GM04504 (cell line): ENCODE results near the gene CRLF1.

Experiments used
- DNase-seq: peaks from one replicate; pipeline ENCODE4 v3.0.0-alpha.2; 2012; ENCODE audit warnings: low read depth

Gene CRLF1

GRCh38 chr19:18606281-18607225 lies at the start of gene CRLF1:
Gene CRLF1, minus strand, starts transcription at chr19:18606799. Its CDS starts 143 bp downstream, at chr19:18606656.
- DNase-seq: no peak

DNA sequence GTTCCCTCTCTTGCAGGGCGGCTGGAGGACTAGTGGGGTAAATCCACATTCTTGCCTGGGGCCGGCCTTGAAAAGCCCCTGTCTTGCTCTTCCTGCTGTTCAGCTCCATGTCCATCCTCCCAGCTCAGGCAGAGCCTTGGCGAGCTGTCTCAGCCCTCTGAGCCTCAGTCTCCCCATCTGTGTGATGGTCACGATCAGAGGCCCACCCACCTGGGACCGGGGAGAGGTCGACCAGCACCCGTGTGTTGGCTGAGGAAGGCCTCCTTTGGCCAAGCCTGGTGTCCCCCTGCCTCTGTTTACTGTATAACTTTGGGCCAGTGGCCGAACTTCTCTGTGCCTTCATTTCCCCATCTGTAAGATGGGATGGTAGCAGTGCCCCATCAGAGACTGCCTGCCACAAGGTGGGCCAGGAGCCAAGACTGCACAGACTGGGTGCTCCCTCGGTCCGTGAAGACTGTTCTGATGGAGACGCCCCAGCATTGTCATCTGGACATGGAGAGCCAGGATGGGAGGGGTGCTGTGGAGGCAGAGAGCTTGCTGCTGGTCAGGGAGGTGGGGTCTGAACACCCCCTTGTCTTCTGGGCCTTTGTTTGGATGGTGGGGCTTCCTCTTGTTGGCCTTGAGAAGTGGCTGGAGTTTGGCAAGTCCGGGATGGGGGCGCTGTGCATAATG lies 48.7 kb upstream of the CRLF1 start:
- no peak for DNase-seq

DNA sequence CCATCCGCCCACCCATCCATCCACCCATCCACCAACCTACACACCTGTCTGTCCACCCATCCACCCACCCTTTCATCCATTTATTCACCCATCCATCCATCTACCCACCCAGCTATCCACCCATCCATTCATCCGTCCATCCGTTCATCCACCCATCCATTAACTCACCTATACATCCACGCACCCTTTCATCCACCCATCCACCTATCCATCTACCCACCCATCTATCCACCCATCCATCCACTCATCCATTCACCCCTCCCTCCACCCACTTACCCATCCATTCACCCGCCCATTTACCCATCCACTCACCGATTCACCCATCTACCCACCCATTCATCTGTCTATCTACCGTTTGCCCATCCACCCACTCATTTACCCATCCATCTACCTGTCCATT lies 47.9 kb upstream of the CRLF1 start:
- DNase-seq: no peak

DNA sequence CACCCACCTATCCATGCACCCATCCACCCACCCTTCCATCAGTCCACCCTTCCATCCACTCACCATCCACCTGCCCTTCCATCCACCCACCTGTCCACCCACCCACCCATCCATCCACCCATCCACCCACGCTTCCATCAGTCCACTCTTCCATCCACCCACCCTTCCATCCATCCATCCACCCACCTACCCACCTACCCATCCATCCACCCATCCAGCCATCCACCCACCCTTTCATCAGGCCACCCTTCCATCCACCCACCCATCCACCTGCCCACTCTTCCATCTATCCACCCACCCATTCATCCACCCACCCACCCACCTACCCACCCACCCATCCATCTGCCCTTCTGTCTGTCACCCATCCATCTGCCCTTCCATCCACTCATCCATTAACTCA lies 47.3 kb upstream of the CRLF1 start:
- DNase-seq: no peak

- DNase-seq: no peak
Observed at GRCh38 chr19:18651733-18652132, 45.1 kb upstream of the CRLF1 start.

- no peak for DNase-seq
Observed at GRCh38 chr19:18651300-18651699, 44.7 kb upstream of the CRLF1 start.

DNA sequence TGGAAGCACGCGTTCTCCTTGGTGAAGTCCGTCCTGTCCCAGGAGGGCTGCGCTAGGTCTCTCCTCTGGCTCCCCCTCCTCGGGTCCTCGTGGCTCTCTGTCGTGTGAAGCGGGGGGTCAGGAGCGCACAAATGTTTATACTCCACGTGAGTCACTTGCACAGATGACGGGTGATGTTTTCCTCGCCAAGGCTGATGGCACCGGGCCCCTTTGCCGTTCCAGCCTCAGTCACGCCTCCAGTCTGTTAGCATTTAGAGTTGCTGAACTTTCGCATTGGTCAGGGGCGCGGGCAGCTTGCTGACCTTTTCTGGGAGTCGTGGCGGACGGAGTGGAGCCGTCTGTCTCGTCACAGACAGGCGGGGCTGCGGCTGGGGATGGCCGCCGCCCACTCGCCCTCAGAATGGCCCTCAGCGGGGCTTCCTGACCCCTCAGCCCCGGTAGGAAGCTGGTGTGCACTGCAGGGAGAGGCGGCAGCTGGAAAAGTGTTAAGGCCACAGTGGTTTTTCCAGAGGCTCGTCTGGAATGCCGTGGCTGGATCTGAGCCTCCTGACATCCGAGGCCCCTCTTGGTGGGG lies 44.0 kb upstream of the CRLF1 start:
- no peak for DNase-seq

GRCh38 chr19:18650021-18650390 lies 43.4 kb upstream of the CRLF1 start:
- no peak for DNase-seq

- DNase-seq: no peak
Observed at GRCh38 chr19:18649371-18650020, 42.9 kb upstream of the CRLF1 start.

- DNase-seq: no peak
Observed at GRCh38 chr19:18648973-18649315, 42.3 kb upstream of the CRLF1 start.

DNA sequence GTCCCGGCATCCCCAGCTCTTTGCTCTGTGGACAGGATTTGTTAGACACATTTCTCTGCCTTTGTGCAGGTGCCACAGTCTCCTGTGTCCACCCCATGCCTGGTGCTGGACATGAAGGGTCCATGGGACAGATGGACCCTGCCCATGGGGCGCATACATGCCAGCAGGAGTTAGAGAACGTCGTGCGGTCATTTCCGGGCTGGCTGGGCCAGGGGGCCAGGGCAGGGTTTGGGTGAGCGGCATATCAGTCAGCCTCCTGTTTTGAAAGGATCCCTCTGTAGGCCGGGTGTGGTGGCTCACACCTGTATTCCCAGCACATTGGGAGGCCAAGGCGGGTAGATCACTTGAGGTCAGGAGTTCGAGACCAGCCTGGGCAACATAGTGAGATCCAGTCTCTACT lies 41.2 kb upstream of the CRLF1 start:
- DNase-seq: no peak

- DNase-seq: no peak
Observed at GRCh38 chr19:18647371-18647767, 40.8 kb upstream of the CRLF1 start.

DNA sequence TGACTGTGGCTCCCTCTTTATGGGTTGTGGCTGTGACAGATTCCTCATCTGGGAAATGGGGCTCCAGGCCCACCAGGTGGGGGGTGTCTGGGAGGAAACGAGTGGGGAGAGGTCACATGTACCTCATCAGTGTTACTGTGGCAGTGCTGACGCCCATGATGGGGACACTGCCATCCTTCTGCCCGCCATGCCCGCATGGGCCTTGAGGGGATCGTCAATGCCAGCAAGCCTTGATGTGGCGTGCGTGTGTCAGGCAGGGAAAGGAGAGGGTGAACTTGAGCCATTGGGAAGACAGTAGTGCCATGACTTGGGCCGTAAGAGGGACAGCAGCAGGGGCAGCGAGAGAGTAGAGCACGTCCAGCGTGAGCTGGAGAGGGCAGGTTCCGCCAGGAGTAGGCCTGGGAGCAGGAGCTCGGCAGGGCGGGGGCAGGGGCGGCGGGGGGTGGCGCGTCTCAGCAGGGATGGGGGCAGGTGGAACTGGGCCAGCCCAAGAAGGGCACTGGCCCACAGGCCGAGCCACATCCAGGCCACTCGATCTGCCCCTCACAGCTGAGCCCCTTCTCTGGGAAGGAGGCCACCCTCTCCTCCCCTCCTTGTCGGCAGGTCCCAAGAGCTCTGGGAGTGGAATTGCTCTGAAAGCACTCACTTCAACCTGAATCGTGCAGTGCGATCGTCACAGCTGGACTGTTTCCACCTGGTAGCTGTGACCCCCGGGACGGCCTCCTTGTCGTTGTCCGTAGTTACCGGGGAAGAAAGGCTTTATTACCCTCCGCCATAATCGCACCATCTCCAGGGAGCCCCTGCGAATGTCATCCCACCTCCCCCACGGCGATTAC lies 40.2 kb upstream of the CRLF1 start:
- DNase-seq: no peak

GRCh38 chr19:18645035-18645511 lies 38.5 kb upstream of the CRLF1 start:
- DNase-seq: no peak

DNA sequence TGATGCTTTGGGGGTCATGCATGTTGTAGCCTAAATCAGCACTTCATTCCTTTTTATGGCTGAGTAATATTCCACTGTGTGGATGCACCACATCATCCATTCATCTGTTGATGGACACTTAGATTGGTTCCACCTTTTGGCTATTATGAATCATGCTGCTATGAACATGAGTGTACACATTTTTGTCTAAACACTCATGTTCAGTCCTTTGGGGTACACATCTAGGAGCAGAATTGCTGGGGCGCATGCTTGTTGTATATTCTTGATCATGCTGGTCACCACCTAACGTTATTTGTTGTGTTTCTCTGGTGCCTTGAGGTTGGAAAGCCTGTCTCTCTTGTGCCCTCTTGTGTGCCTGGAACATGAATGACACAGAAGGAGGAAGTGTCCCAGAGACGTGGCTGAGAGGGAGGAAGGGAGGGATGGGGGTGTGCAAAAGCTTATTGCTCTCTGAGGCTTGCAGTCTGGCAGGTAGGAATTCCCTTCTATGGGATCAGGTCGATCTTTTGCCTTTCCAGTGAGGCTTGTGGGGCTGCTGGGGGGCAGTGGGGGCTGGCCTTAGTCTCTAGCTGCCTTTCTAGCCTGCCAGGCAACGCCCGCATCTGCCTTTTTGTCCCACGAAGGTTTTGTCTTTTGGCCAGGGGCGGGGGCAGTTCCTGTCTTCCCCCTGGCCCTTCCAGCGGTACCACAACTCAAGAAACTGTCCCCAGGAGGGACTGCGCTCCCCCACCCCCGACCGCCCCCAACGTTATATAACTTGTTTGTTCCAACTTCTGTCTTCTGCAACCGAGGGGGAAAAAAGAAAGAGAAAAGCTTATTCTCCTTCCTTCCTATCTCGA lies 37.8 kb upstream of the CRLF1 start:
- DNase-seq: no peak

- no peak for DNase-seq
Observed at GRCh38 chr19:18639706-18640243, 33.2 kb upstream of the CRLF1 start.

DNA sequence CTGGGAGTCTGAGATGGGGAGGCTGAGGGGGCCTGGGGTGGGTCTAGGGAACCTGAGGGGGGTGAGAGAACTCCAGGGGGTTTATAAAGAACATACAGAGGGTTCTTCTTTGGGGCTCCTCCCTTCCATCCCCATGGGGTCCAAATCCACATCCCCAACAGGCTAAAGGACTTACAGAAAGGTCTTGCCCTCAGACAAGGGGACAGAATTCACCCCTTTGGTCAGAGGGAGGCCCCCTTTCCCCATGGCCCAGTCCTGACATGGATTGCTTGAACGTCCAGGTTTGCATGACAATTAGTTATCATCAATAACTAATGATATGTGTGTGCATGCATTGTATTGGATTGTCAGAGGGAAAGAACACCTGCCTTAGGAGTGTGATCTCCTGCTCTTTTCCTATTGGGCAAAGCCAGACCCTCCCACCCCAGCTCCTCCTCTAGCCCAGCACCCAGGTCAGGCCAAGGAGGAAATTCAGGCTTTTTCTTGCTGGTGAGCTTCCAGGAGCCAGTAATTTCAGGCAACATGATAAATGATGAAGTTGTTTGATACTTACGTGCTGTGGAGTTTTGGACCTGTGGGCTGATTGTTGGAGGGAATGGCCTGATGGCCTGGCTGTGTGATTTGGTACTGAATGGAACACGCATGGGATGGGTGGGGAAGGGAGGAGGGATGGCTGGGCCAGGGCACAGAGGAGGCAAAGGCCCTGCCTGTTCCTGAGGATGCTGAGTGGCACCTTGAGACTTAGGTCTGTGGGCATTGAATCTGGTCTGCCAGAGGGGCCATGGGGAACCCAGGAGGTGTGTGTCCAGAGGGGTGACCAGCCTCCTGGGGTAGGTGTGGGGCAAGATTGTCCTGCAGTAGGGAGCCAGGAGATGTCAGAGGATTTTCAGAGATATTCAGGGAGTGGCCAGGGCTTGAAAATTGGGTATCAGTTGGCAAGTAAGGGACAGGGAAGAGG lies 31.4 kb upstream of the CRLF1 start:
- DNase-seq: no peak

DNA sequence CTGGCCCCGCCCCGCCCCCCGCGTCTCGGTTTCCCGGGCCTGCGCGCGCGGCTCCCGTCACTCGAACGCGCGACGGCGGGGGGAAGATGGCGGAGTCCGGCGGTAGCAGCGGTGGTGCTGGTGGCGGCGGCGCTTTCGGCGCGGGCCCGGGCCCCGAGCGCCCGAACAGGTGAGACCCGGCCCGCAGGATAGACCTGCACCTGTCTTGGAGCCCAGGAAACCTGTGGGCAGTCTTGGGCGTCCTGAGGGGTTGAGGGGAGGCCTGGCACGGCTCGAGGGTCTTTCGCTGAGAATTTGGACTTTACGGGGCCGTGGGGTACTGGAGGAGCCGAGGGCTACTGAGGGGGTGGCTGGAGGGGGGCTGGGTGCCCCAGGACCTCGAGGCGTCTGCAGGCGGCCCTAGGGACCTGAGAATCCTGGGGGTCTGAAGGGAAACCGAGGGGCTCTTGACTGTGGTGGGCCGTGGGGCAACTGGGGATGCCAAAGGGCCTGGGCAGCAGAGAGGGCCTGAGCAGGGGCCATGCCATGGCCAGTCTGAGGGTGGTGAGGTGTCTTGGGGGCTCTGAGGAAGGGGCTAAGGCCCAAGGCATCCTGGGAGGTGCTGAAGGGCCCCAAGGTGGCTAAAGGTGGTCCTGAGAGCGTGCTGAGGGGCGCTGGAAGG lies 30.5 kb upstream of the CRLF1 start, which contains the start of gene KLHL26:
Gene KLHL26 (plus strand): TSS at position 60 of the 661 bp plus-strand sequence. CDS start 27 bp downstream, at position 87.
- no peak for DNase-seq
